Stimulated activated effector memory CD8-positive, alpha-beta T cell treated with anti-CD3 and anti-CD28 coated beads, Interleukin-12 subunit alpha, Interleukin-12 subunit beta, amount 100 ng/mL, for 72 hours (primary cell): ENCODE measurements around the gene KCND3.

Experiments
- ATAC-seq: fragments of 150-1000 bp; cut with Tn5 transposase; 2 replicates; pipeline ENCODE4 v1.10.0; 2021
- DNase-seq, 2 donors: peaks; one replicate each; pipeline ENCODE4 v3.0.0; 2021 to 2022; ENCODE audit warnings: low spot score in 2 of 2
- H3K27ac Mint-ChIP-seq: one replicate; pipeline ENCODE4 v1.8.0; 2022; ENCODE audit warnings: mild to moderate bottlenecking, mixed read lengths
- H3K36me3 Mint-ChIP-seq: one replicate; pipeline ENCODE4 v1.8.0; 2022; ENCODE audit warnings: mild to moderate bottlenecking, mixed read lengths
- H3K4me1 Mint-ChIP-seq: one replicate; pipeline ENCODE4 v1.8.0; 2022; ENCODE audit warnings: mixed read lengths
- H3K4me3 Mint-ChIP-seq: one replicate; pipeline ENCODE4 v1.8.0; 2022; ENCODE audit warnings: mild to moderate bottlenecking, mixed read lengths
- H3K9me3 Mint-ChIP-seq: one replicate; pipeline ENCODE4 v1.8.0; 2022; ENCODE audit warnings: mixed read lengths

Gene KCND3

DNA sequence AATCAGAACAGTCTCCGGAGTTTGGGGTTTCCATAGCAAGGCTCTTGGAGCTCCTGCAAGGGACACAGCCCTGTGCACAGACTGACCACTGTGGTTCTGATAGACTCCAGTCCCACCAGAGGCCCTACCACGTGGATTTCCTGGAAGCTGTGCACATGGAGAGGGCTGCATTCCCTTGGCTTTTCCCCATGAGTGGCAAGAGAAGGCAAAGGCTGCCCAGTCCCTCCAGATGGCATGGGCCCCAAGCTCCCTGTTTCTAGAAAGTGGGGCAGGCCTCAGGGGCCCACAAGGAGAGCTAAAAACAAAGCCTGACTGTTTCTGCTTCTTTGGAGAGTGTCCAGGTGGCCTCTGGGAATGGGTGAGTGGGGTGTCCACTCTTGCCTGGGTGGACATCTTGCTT lies 146.3 kb downstream of the KCND3 start:
- ATAC-seq = no peak
- H3K4me1 Mint-ChIP-seq = no peaks in the 10 kb centered on the region
- no peak for DNase-seq
- no peaks in the 10 kb centered on the region for H3K36me3 Mint-ChIP-seq
- H3K9me3 Mint-ChIP-seq = no peaks in the 10 kb centered on the region
- no peak overlapping the region for H3K27ac Mint-ChIP-seq
- no peak overlapping the region for H3K4me3 Mint-ChIP-seq

DNA sequence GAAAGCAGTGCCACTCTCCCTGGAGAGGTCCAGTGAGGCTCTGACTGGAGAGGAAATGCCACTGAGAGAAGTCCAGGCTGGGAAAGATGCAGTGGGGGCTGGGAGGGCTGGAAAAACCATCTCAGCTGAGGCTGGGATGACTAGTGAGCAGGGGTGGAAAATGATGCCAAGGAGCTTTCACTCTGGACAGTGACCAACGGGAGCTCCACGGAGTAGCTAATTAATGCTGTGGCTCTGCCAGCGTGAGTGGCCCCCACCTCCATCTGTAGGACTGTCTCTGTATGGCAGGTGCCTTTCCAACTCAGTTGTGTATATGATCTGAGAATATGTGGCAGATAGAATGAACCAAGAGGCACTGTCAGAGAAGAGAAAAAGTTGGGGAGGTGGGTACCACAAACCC lies 147.1 kb downstream of the KCND3 start:
- Mint-ChIP-seq H3K27ac (no peak overlapping the region), H3K4me1 (no peaks in the 10 kb centered on the region), H3K36me3 (no peaks in the 10 kb centered on the region), H3K9me3 (no peaks in the 10 kb centered on the region), H3K4me3 (no peak overlapping the region)
- no peak for DNase-seq
- ATAC-seq = no peak

DNA sequence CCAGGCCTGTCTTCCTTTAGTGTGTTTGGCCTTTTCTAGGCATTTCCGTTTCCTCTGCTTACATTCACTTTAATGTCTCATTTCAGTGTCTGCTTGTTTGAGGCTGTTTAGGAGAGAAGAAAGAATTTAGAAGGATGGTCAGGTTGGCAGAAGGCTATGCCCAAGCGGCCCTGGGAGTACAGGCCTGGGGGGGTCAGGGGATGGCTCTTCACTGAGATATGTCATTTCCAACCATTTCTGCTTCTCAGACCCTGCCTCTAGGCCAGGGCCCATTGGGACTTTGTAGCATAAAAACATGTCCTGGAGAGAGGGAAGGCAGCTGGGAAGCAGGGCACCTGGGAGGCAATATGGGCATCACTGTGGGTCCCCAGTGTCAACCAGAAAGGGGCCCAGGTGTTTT lies 147.7 kb downstream of the KCND3 start:
- ATAC-seq (no peak), DNase-seq (no peak)

DNA sequence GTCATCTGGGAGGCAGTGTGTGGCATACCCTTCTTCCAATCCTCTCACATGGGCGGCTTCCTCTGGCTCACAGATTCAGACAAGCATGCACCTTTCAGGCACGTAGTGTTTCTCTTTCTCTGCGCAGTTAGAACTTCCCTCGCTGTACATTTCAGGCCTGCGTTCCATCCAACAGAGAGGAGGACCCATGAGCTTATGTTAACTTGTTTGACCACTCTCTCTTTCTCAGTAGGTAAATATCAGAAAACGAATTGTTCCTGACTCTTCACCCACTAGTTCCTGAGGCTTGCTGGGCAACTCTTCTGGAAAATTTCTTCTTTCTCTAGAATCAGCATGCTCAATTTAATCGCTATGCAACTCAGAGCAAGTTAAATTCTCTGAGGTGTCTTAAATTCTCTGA lies 148.3 kb downstream of the KCND3 start:
- no peaks in the 10 kb centered on the region for H3K9me3 Mint-ChIP-seq
- H3K36me3 Mint-ChIP-seq = no peaks in the 10 kb centered on the region
- H3K4me1 Mint-ChIP-seq = no peaks in the 10 kb centered on the region
- no peak for ATAC-seq
- no peak overlapping the region for H3K27ac Mint-ChIP-seq
- no peak for DNase-seq
- H3K4me3 Mint-ChIP-seq = no peak overlapping the region

More for the DNA sequence above, 147.7 kb downstream of the KCND3 start:
- no peaks in the 10 kb centered on the region for H3K9me3 Mint-ChIP-seq
- H3K4me3 Mint-ChIP-seq = no peak overlapping the region
- H3K27ac Mint-ChIP-seq = no peak overlapping the region
- H3K36me3 Mint-ChIP-seq = no peaks in the 10 kb centered on the region
- no peaks in the 10 kb centered on the region for H3K4me1 Mint-ChIP-seq

DNA sequence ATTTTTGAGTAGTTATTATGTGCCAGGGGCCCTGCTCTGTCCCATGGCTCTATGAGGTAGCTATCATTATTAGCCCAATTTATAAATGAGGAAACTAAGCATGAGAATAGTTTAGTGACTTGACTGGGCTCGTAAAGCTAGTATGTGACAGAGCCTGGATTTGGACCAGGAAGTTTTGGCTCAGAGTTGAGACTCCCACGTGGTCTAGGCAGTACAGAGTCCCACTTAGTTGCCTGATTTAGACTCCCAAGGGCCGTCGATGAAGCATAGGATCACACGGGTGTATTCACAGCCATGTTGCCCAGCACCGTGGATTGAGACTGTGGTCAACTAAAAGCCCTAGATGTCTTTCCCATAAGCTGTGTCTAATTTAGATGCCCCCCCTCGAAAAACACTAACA lies 152.1 kb downstream of the KCND3 start:
- no peaks in the 10 kb centered on the region for H3K4me1 Mint-ChIP-seq
- H3K4me3 Mint-ChIP-seq = no peak overlapping the region
- no peak for ATAC-seq
- H3K9me3 Mint-ChIP-seq = no peaks in the 10 kb centered on the region
- no peak for DNase-seq
- no peak overlapping the region for H3K27ac Mint-ChIP-seq
- no peaks in the 10 kb centered on the region for H3K36me3 Mint-ChIP-seq

DNA sequence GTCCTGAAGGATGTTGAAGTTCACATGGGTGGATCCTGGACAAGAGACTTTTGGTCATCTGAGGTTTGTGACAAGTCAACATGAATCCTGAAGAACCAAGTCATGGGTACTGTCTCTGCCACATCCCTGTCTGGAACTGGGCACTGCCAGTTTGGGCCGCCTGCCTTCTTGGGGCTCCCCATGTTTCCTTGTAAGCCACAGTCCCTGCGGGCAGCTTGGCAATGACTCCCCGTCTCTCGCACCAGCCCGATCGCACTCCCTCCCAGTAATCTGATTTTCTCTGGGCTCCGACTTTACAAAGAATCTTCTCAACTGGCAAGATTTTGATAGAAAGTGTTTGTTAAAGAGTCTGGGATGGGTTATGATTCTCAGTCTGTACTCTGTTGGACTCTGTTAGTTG lies 153.4 kb downstream of the KCND3 start:
- ATAC-seq = no peak
- no peak overlapping the region for H3K27ac Mint-ChIP-seq

DNA sequence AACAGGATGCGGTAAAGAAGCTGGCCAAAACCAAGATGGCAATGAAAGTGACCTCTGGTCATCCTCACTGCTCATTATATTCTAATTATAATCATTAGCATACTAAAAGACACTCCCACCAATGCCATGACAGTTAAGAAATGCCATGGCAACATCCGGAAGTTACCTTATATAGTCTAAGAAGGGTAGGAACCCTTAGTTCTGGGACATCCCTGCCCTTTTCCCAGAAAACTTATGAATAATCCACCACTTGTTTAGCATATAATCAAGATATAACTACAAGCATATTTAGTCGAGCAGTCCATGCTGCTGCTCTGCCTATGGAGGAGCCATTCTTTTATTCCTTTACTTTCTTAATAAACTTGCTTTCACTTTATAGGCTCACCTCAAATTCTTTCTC lies 154.0 kb downstream of the KCND3 start:
- ATAC-seq (no peak), DNase-seq (no peak)
- Mint-ChIP-seq H3K36me3 (no peaks in the 10 kb centered on the region), H3K4me3 (no peak overlapping the region), H3K4me1 (no peaks in the 10 kb centered on the region), H3K9me3 (no peaks in the 10 kb centered on the region), H3K27ac (no peak overlapping the region)

More for the DNA sequence above, 153.4 kb downstream of the KCND3 start:
- no peaks in the 10 kb centered on the region for H3K4me1 Mint-ChIP-seq
- no peaks in the 10 kb centered on the region for H3K9me3 Mint-ChIP-seq
- H3K36me3 Mint-ChIP-seq = no peaks in the 10 kb centered on the region
- H3K4me3 Mint-ChIP-seq = no peak overlapping the region
- DNase-seq = no peak

DNA sequence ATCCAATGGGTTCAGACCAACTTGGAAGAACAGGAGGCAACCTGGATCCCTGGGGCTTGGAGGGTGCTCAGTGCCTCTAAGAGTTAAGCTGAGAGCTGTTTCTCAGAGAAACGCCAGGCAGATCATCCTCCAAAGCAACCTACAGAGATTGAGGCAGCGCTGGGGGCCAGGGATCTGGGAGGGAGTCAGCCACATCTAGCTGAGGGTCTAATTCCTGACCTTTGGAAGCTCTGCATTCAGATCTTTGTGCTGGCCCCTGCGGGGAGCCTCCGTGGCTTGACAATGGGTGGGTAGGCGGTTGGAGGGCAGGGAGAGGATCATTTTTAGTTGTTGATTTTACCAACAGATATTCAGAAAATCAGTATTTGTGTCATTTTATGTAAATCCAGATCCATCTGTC lies 154.5 kb downstream of the KCND3 start:
- Mint-ChIP-seq H3K36me3 (no peaks in the 10 kb centered on the region), H3K4me1 (no peaks in the 10 kb centered on the region), H3K9me3 (no peaks in the 10 kb centered on the region), H3K4me3 (no peak overlapping the region), H3K27ac (no peak overlapping the region)
- no peak for ATAC-seq
- no peak for DNase-seq

DNA sequence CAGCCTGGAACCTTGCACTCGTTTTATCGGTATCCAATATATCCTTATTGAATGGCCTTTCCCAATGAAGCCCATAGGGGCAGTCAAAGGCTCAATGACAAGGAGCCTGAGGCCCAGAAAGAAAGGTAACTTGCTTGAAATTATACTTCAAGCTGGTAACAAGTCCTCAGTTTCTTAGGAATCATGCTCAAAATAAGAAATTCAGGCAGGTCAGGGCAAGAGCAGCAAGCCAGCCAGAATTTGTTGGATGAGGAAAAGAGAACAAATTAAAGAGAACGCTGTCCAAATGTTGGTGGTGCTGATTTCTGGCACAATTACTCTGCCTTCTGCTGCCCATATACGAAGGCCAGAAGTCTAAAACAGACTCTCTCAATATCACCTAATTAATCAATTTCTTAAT lies 156.1 kb downstream of the KCND3 start:
- ATAC-seq (no peak), DNase-seq (no peak)
- H3K4me3 Mint-ChIP-seq = no peak overlapping the region
- H3K27ac Mint-ChIP-seq = no peak overlapping the region
- H3K36me3 Mint-ChIP-seq = no peaks in the 10 kb centered on the region
- no peaks in the 10 kb centered on the region for H3K9me3 Mint-ChIP-seq
- H3K4me1 Mint-ChIP-seq = no peaks in the 10 kb centered on the region

DNA sequence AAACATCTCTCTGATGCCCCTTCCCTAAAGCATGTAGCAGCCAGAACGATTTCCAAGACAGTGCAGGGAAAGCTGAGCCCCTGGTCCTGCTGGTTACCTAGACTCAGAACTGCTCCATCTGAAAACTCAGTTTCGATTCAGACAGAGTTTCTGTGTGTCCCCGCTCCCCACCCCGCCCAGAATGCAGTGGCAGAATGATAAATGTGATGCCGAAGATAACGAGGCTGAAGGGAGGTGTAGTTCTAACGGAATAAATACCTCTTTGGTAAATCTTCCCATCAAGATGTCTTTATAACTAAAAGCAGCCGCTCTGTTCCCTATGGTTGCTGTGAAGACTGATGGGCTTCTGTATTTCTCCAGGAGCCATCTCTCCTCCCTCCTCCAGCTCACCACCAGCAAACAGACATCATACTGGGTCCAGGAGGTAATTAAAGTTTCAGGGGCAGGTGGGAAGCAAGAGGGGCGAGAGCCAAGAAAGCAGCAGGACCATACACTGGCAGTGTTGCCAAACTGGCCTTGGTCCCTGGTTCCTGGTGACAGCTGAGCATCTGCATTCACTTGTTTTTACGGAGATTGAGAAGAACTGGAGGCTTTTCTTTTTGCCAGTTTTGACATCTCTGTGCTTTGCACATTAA lies 156.8 kb downstream of the KCND3 start:
- no peak for ATAC-seq
- Mint-ChIP-seq H3K4me3 (no peak overlapping the region), H3K36me3 (no peaks in the 10 kb centered on the region), H3K27ac (no peak overlapping the region), H3K9me3 (no peaks in the 10 kb centered on the region), H3K4me1 (no peaks in the 10 kb centered on the region)
- no peak for DNase-seq

DNA sequence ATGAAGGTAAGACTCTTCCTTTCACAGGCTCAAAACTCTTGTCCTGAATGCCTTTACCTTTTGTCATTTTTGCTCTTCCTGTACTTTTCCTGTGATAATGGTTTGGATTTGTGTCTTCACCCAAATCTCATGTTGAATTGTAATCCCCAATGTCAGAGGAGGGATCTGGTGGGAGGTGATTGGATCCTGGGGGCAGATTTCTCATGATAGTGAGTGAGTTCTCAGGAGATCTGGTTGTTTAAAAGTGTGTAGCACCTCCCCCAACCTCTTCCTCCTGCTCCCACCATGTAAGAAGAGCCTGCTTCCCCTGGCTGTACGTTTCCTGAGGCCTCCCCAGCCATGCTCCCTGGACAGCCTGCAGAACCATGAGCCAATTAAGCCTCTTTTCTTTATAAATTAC lies 158.3 kb downstream of the KCND3 start:
- no peak for DNase-seq
- no peak for ATAC-seq
- Mint-ChIP-seq H3K9me3 (no peaks in the 10 kb centered on the region), H3K4me1 (no peaks in the 10 kb centered on the region), H3K27ac (no peak overlapping the region), H3K36me3 (no peaks in the 10 kb centered on the region), H3K4me3 (no peak overlapping the region)

DNA sequence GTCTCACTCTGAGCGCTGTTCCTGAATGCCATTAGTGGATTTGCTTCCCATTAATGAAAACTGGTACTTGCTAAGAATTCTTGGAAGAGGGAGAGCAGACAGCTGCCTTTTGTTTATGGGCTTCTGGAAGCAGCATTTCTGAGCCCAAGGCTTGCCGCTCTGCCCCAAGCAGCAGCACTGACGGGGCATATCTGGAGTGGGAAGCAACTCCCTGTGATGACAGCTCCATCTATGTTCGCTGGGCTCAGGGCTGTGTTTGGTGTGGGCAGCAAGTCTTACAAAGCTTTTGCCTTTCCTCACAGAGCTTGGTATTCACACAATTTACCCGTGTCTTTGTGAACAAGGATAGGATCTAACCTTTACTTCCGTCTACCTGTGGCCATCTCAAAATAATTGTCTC lies 161.5 kb downstream of the KCND3 start:
- Mint-ChIP-seq H3K4me1 (no peaks in the 10 kb centered on the region), H3K9me3 (no peaks in the 10 kb centered on the region), H3K36me3 (no peaks in the 10 kb centered on the region), H3K4me3 (no peak overlapping the region), H3K27ac (no peak overlapping the region)
- no peak for DNase-seq
- no peak for ATAC-seq

DNA sequence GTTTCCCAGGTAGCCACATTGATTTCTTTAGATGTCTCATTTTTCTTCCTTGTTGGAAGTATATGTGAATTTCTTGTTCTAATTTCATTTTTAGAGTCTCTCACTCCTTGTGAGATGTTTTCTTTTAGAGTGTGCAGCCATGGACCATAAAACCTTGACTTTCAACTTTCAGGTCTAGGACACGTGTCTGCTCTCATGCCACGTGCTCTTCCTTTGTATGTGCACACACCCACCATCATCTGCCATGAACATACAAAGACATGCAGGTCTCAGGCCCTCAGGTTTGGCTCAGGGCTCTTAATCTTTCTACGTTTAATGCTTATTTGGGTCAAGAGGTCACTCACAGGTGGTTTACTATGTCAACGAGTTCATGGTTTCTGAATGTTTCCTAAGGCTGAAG lies 163.2 kb downstream of the KCND3 start:
- H3K9me3 Mint-ChIP-seq = no peaks in the 10 kb centered on the region
- no peaks in the 10 kb centered on the region for H3K36me3 Mint-ChIP-seq
- no peak for DNase-seq
- H3K4me1 Mint-ChIP-seq = no peaks in the 10 kb centered on the region
- no peak for ATAC-seq
- H3K27ac Mint-ChIP-seq = no peak overlapping the region
- no peak overlapping the region for H3K4me3 Mint-ChIP-seq

DNA sequence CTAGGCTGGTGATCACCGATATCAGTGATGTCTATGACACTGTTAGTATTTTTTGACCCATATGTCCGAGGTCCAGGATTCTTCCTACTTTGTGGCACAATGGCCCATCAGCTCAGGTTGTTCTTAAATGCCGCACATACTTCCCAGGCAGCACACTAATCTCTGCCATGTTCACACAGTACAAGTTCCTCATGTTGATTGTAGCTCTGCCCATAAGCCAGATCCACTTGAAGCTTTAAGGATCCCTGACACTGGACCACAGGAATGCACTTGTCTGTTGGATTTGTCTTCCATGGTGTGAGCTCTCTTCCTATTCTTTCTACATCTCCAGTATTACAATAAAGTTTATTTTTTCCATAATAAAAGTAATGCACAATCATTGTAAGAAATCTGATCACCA lies 164.3 kb downstream of the KCND3 start:
- H3K9me3 Mint-ChIP-seq = no peaks in the 10 kb centered on the region
- no peaks in the 10 kb centered on the region for H3K4me1 Mint-ChIP-seq
- DNase-seq (no peak), ATAC-seq (no peak)
- no peak overlapping the region for H3K27ac Mint-ChIP-seq
- H3K4me3 Mint-ChIP-seq = no peak overlapping the region
- no peaks in the 10 kb centered on the region for H3K36me3 Mint-ChIP-seq

DNA sequence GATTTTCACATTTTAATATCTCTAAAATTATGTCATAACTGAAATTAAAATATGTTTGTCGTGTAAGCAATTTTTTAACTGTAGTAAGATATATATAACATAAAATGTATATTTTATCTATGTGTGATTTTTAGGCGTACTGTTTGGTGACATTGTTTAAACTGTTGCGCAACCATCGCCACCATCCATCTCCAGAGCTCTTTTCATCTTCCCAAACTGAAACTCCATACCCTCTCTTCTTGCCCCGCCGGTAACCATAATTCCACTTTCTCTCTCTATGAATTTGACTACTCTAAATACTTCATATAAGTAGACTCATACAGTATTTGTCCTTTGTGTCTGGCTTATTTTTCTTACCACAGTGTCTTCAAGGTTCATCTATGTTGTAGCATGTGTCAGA lies 167.3 kb downstream of the KCND3 start:
- ATAC-seq (no peak), DNase-seq (no peak)
- Mint-ChIP-seq H3K9me3 (no peaks in the 10 kb centered on the region), H3K4me3 (no peak overlapping the region), H3K36me3 (no peaks in the 10 kb centered on the region), H3K4me1 (no peaks in the 10 kb centered on the region), H3K27ac (no peak overlapping the region)

DNA sequence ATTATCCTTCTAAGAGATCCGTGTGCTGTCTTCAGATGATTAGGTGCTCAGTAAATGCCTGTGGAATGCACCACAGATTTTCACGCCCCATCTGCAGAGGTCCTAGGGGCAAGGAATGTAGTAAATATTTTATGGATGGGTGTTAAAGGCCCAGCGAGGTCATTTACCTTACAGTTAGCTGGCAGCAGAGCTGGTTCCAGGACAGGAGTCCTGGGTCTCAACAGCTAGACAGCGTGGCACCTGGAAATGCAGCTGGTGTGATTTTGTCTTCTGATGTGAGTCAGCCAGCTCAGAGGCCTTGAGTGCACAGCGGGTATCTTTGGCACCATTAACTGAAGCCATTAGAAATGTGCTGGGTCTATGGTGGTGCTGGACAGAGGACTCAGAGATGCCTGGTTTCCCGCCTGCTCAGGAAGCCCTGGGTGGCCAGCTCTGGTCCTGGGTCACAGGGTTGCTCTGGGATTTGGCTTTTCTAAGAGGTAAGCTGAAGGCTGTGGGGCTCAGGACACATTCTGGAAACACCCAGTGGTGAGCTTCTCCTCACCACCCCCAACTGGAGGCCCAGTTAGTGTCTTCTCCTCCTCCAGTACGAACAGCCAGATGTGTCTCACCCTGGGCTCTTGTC lies 168.2 kb downstream of the KCND3 start:
- Mint-ChIP-seq H3K4me3 (no peak overlapping the region), H3K9me3 (no peaks in the 10 kb centered on the region), H3K27ac (no peak overlapping the region), H3K36me3 (no peaks in the 10 kb centered on the region), H3K4me1 (no peaks in the 10 kb centered on the region)
- no peak for DNase-seq
- ATAC-seq = no peak
